ENCODE results near the gene SPATA12.
A peak's percentile ranks its signal among the peaks of the same experiment; 100 is the strongest.

Gene SPATA12

DNA sequence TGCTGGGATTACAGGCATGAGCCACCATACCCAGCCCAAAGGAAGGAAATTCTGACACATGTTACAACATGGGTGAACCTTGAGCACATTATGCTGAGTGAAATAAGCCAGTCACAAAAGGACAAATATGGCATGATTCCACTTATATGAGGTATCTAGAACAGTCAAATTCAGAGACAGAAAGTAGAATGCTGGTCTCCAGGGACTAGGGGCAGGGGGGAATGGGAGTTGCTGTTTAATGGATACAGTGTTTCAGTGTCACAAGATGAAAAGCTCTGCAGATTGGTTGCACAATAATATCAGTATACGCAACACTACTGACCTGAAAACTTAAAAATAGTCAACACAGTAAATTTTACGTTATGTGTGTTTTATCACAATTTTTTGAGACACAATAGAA lies 4.1 kb downstream of the SPATA12 start:
- Histone ChIP-seq H3K9me3 (ENCODE audit: severe bottlenecking) (no peaks in the 10 kb centered on the region), H3K4me1 (ENCODE audit: insufficient read depth, poor library complexity, severe bottlenecking) (peaks cover 36% of the 10 kb centered on the region), H3K36me3 (ENCODE audit: low read depth) (no peaks in the 10 kb centered on the region), H3K27me3 (ENCODE audit: insufficient read depth, poor library complexity, severe bottlenecking) (no peaks in the 10 kb centered on the region), H3K27ac (ENCODE audit: poor library complexity, severe bottlenecking) (no peak overlapping the region), H3K4me3 (ENCODE audit: severe bottlenecking) (no peak overlapping the region)
- DNase-seq (ENCODE audit: low spot score) (no peak), ATAC-seq (ENCODE audit: low read depth) (no peak)
- TF ChIP-seq, protein P1, sequence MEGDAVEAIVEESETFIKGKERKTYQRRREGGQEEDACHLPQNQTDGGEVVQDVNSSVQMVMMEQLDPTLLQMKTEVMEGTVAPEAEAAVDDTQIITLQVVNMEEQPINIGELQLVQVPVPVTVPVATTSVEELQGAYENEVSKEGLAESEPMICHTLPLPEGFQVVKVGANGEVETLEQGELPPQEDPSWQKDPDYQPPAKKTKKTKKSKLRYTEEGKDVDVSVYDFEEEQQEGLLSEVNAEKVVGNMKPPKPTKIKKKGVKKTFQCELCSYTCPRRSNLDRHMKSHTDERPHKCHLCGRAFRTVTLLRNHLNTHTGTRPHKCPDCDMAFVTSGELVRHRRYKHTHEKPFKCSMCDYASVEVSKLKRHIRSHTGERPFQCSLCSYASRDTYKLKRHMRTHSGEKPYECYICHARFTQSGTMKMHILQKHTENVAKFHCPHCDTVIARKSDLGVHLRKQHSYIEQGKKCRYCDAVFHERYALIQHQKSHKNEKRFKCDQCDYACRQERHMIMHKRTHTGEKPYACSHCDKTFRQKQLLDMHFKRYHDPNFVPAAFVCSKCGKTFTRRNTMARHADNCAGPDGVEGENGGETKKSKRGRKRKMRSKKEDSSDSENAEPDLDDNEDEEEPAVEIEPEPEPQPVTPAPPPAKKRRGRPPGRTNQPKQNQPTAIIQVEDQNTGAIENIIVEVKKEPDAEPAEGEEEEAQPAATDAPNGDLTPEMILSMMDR (IDR thresholded peaks at IDR 0.05; ENCODE audit: poor library complexity, severe bottlenecking), result no peak

DNA sequence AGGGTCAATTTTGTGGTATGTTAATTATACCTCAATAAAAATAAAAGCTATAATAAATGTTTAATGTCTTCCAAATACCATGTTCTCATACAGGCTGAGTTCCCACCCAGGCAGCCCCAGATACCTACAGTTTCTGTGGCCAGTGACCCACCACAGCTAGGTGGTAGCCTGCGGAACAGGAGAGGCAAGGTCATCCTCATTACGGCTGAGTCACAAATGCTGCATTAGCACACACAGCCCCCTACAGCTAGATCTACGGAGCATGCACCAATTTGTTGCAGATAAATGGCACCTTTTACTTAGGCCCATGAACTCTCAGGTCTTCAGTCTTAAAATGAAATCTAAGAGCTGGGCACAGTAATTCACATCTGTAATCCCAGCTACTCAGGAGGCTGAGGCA lies 5.1 kb downstream of the SPATA12 start:
- no peak overlapping the region for H3K27ac ChIP-seq (ENCODE audit: poor library complexity, severe bottlenecking)
- H3K27me3 ChIP-seq (ENCODE audit: insufficient read depth, poor library complexity, severe bottlenecking), result no peaks in the 10 kb centered on the region
- H3K4me3 ChIP-seq (ENCODE audit: severe bottlenecking), result no peak overlapping the region
- H3K36me3 ChIP-seq (ENCODE audit: low read depth), result no peaks in the 10 kb centered on the region
- DNase-seq (ENCODE audit: low spot score) (no peak), ATAC-seq (ENCODE audit: low read depth) (no peak)
- no peaks in the 10 kb centered on the region for H3K9me3 ChIP-seq (ENCODE audit: severe bottlenecking)
- H3K4me1 ChIP-seq (ENCODE audit: insufficient read depth, poor library complexity, severe bottlenecking), result peaks cover 27% of the 10 kb centered on the region
- TF ChIP-seq, protein P1 (IDR thresholded peaks at IDR 0.05; ENCODE audit: poor library complexity, severe bottlenecking), result no peak

DNA sequence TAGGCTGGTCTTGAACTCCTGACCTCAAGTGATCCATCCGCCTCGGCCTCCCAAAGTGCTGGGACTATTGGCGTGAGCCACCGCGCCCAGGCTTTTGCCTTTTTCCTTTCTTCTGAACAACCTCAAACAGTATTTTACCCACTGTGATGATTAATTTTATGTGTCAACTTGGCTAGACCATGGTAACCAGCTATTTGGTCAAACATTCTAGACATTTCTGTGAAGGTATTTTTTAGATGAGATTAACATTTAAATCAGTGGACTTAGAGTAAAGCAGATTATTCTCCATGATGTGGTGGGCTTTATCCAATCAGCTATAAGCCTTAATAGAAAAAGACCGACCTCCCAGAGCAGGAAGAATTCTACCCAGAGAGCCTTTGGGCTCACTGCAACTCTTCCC lies 6.0 kb downstream of the SPATA12 start:
- Histone ChIP-seq H3K4me1 (ENCODE audit: insufficient read depth, poor library complexity, severe bottlenecking) (peaks cover 19% of the 10 kb centered on the region), H3K36me3 (ENCODE audit: low read depth) (no peaks in the 10 kb centered on the region), H3K9me3 (ENCODE audit: severe bottlenecking) (no peaks in the 10 kb centered on the region), H3K4me3 (ENCODE audit: severe bottlenecking) (no peak overlapping the region), H3K27ac (ENCODE audit: poor library complexity, severe bottlenecking) (no peak overlapping the region), H3K27me3 (ENCODE audit: insufficient read depth, poor library complexity, severe bottlenecking) (no peaks in the 10 kb centered on the region)
- ATAC-seq (ENCODE audit: low read depth) (no peak), DNase-seq (ENCODE audit: low spot score) (no peak)
- TF ChIP-seq, protein P1 (IDR thresholded peaks at IDR 0.05; ENCODE audit: poor library complexity, severe bottlenecking), result no peak

DNA sequence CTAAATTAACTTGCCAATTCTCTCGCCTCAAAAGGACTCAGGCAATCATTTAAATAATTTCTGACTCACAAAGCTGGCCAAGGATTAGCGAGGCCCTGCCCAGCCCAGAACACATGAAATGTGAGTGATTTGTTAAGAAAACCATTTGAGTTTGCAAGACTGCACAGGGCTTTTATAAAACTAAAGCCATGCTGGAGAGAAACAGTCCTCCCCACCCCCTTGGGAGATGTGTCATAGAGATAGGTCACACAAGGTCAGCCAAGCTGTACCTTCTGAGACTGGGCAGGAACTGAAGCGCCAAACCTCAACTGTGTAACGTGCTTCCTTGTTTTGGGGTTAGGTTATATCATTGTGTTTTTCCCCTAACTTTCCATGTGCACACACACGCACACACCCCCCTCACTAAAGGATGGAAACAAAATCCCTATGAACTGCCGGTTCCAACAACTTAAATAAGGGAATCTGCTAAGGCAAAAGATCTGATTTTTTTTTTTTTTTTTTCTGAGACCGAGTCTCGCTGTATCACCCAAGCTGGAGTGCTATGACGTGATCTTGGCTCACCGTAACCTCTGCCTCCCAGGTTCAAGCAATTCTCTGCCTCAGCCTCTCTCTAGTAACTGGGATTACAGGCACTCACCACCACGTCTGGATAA lies 8.1 kb downstream of the SPATA12 start:
- Histone ChIP-seq H3K9me3 (ENCODE audit: severe bottlenecking) (no peaks in the 10 kb centered on the region), H3K27ac (ENCODE audit: poor library complexity, severe bottlenecking) (peak overlapping the region; percentile 84), H3K27me3 (ENCODE audit: insufficient read depth, poor library complexity, severe bottlenecking) (no peaks in the 10 kb centered on the region), H3K4me1 (ENCODE audit: insufficient read depth, poor library complexity, severe bottlenecking) (peaks cover 15% of the 10 kb centered on the region), H3K4me3 (ENCODE audit: severe bottlenecking) (no peak overlapping the region), H3K36me3 (ENCODE audit: low read depth) (no peaks in the 10 kb centered on the region)
- TF ChIP-seq, protein P1 (IDR thresholded peaks at IDR 0.05; ENCODE audit: poor library complexity, severe bottlenecking), result no peak
- ATAC-seq (ENCODE audit: low read depth) (peak; percentile 93), DNase-seq (ENCODE audit: low spot score) (peak; percentile 78)

DNA sequence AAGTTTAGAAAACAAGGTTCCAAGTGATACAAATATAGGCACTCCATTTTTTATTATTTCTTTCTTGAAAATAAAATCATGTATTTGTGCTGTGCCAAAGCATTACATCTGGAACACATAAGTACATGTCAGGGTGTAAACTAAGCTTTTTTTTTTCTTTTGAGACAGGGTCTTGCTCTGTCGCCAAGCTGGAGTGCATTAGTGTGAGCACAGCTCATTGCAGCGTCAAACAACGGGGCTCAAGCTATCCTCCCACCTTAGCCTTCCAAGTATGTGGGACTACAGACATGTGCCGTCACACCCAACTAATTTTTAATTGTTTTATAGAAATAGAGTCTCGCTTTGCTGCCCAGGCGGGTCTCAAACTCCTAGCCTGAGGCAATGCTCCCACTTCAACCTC lies 9.0 kb downstream of the SPATA12 start:
- Histone ChIP-seq H3K4me3 (ENCODE audit: severe bottlenecking) (no peak overlapping the region), H3K27ac (ENCODE audit: poor library complexity, severe bottlenecking) (peak overlapping the region; percentile 84), H3K36me3 (ENCODE audit: low read depth) (no peaks in the 10 kb centered on the region), H3K4me1 (ENCODE audit: insufficient read depth, poor library complexity, severe bottlenecking) (peaks cover 15% of the 10 kb centered on the region), H3K27me3 (ENCODE audit: insufficient read depth, poor library complexity, severe bottlenecking) (no peaks in the 10 kb centered on the region), H3K9me3 (ENCODE audit: severe bottlenecking) (no peaks in the 10 kb centered on the region)
- ATAC-seq (ENCODE audit: low read depth) (no peak), DNase-seq (ENCODE audit: low spot score) (no peak)
- TF ChIP-seq, protein P1 (IDR thresholded peaks at IDR 0.05; ENCODE audit: poor library complexity, severe bottlenecking), result no peak

All from RWPE2 (cell line).